Measurements from ENCODE around the gene SLC25A45. TPM values are rescaled to one million over a fixed set of nuclear protein-coding genes. Genes with fewer than 3 reads are reported as not detected.
A peak's percentile ranks its signal among the peaks of the same experiment; 100 is the strongest.
"Not testable (repeated sequence)": the region's sequence is repeated elsewhere in the genome, so short reads cannot be mapped to it uniquely, and the experiment has no call there.

SLC25A45 gene
- total RNA-seq, 2 experiments from 2014 or later, result 12.8 to 14.4 TPM

- no peak overlapping the region for H3K27ac Mint-ChIP-seq
- intact Hi-C loops (cut with micrococcal nuclease), result no loop called here
- POLR2A ChIA-PET, result interaction anchor here (1.0 to 1.3 kb wide), 2 partner anchors 17 to 148 kb away, joined by 3 read pairs; no protein-coding TSS in a partner anchor
- DNase-seq (no peak), ATAC-seq (no peak)
- CTCF ChIA-PET, result interaction anchor here (1.2 to 3.1 kb wide), 7 partner anchors 16 to 146 kb away, joined by 4 to 22 read pairs (median 4); partner anchors contain the start of genes CDC42EP2 and DPF2
- no peak for TF ChIP-seq CTCF (IDR thresholded peaks at IDR 0.05)
- H3K9me3 Mint-ChIP-seq, result no peaks in the 10 kb centered on the region
- no peak overlapping the region for H3K4me3 Mint-ChIP-seq
- peaks cover 13% of the 10 kb centered on the region for H3K4me1 Mint-ChIP-seq (ENCODE audit: low read depth)
- H3K27me3 Mint-ChIP-seq, result no peaks in the 10 kb centered on the region
- H3K36me3 Mint-ChIP-seq (ENCODE audit: low read depth), result peaks cover 26% of the 10 kb centered on the region
Measured at GRCh38 chr11:65351511-65351910, 30.9 kb downstream of the SLC25A45 start.

DNA sequence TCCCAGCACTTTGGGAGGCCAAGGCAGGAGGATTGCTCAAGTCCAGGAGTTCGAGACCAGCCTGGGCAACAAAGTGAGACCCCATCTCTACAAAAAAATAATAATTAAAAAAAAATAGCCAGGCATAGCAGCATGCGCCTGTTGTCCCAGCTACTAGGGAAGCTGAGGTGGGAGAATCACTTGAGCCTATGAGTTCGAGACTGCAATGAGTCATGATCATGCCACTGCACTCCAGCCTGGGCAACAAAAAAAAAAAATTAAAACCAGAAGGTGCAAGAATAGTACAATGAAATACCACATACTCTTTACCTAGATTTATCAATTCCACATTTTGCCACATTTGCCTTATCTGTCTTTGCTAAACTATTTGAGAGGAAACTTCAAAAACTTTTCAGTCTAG is 40.6 kb downstream of the SLC25A45 start:
- H3K36me3 Mint-ChIP-seq (ENCODE audit: low read depth), result peaks cover 50% of the 10 kb centered on the region

GRCh38 chr11:65340226-65340625 is 42.2 kb downstream of the SLC25A45 start:
- CTCF ChIA-PET, result interaction anchor here (1.0 to 3.4 kb wide), 4 partner anchors 11 to 26 kb away, joined by 3 to 23 read pairs (median 8); partner anchors contain the start of gene CDC42EP2
- H3K4me3 Mint-ChIP-seq, result no peak overlapping the region
- ATAC-seq (no peak), DNase-seq (no peak)
- peaks cover 23% of the 10 kb centered on the region for H3K4me1 Mint-ChIP-seq (ENCODE audit: low read depth)
- POLR2A ChIA-PET, result no interaction called here
- no peak for TF ChIP-seq CTCF (IDR thresholded peaks at IDR 0.05)
- intact Hi-C loops (cut with micrococcal nuclease), result no loop called here
- H3K36me3 Mint-ChIP-seq (ENCODE audit: low read depth), result peaks cover 45% of the 10 kb centered on the region
- H3K27me3 Mint-ChIP-seq, result no peaks in the 10 kb centered on the region
- H3K27ac Mint-ChIP-seq, result peak overlapping the region; percentile 39
- H3K9me3 Mint-ChIP-seq, result no peaks in the 10 kb centered on the region

More for the DNA sequence above, 40.6 kb downstream of the SLC25A45 start:
- Mint-ChIP-seq H3K27me3 (no peaks in the 10 kb centered on the region), H3K9me3 (no peaks in the 10 kb centered on the region), H3K27ac (no peak overlapping the region), H3K4me3 (no peak overlapping the region), H3K4me1 (ENCODE audit: low read depth) (peaks cover 17% of the 10 kb centered on the region)
- DNase-seq, result no peak
- ChIA-PET CTCF (interaction anchor here (0.6 to 1.6 kb wide), 4 partner anchors 11 to 222 kb away, joined by 3 to 6 read pairs (median 5); no protein-coding TSS in a partner anchor), POLR2A (interaction anchor here (1.3 kb wide), 1 partner anchor 11 kb away, joined by 5 read pairs; no protein-coding TSS in a partner anchor)
- intact Hi-C loops (cut with micrococcal nuclease), result no loop called here
- no peak for ATAC-seq
- TF ChIP-seq CTCF (IDR thresholded peaks at IDR 0.05), result no peak

GRCh38 chr11:65338676-65339075 is 43.8 kb downstream of the SLC25A45 start:
- DNase-seq (no peak), ATAC-seq (no peak)
- no peaks in the 10 kb centered on the region for H3K27me3 Mint-ChIP-seq
- peak overlapping the region; percentile 41 for H3K27ac Mint-ChIP-seq
- intact Hi-C loops (cut with micrococcal nuclease), result no loop called here
- no peak for TF ChIP-seq CTCF (IDR thresholded peaks at IDR 0.05)
- no peaks in the 10 kb centered on the region for H3K9me3 Mint-ChIP-seq
- ChIA-PET CTCF (interaction anchor here (1.2 to 3.4 kb wide), 5 partner anchors 9 to 24 kb away, joined by 3 to 23 read pairs (median 4); partner anchors contain the start of genes CDC42EP2 and TIGD3), POLR2A (interaction anchor here (0.7 to 2.1 kb wide), 3 partner anchors 15 to 120 kb away, joined by 3 to 6 read pairs (median 3); partner anchors contain the start of gene TIGD3)
- no peak overlapping the region for H3K4me3 Mint-ChIP-seq
- H3K4me1 Mint-ChIP-seq (ENCODE audit: low read depth), result peaks cover 30% of the 10 kb centered on the region
- peaks cover 36% of the 10 kb centered on the region for H3K36me3 Mint-ChIP-seq (ENCODE audit: low read depth)

GRCh38 chr11:65334696-65335295 is 47.6 kb downstream of the SLC25A45 start:
- H3K27me3 Mint-ChIP-seq, result no peaks in the 10 kb centered on the region
- CTCF ChIA-PET, result interaction anchor here (0.6 to 11.7 kb wide), 5 partner anchors 13 to 109 kb away, joined by 3 to 265 read pairs (median 5); partner anchors contain the start of gene CDC42EP2
- DNase-seq (no peak), ATAC-seq (no peak)
- TF ChIP-seq CTCF (IDR thresholded peaks at IDR 0.05), result no peak
- no peaks in the 10 kb centered on the region for H3K9me3 Mint-ChIP-seq
- intact Hi-C loops (cut with micrococcal nuclease), result no loop called here
- peak overlapping the region; percentile 83 for H3K27ac Mint-ChIP-seq
- peaks cover 32% of the 10 kb centered on the region for H3K4me1 Mint-ChIP-seq (ENCODE audit: low read depth)
- peak overlapping the region; percentile 88 for H3K4me3 Mint-ChIP-seq
- POLR2A ChIA-PET, result interaction anchor here (0.7 to 4.0 kb wide), 8 partner anchors 14 to 200 kb away, joined by 3 to 17 read pairs (median 3); partner anchors contain the start of genes NEAT1, POLA2 and SYVN1
- peaks cover 18% of the 10 kb centered on the region for H3K36me3 Mint-ChIP-seq (ENCODE audit: low read depth)

DNA sequence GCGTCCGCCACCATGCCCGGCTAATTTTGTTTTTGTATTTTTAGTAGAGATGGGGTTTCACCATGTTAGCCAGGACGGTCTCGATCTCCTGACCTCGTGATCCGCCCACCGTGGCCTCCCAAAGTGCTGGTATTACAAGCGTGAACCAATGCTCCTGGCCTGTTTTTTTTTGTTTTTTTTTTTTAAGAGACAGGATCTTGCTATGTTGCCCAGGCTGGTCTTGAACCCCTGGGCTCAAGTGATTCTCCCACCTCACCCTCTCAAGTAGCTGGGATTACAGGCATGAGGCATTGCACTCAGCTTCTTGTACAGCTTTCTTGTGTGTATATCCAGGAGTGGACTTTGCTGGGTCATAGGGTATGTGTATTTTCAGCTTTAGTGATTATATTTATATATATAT is 49.9 kb downstream of the SLC25A45 start:
- H3K4me3 Mint-ChIP-seq; H3K9me3 Mint-ChIP-seq; ATAC-seq; H3K27me3 Mint-ChIP-seq; DNase-seq; H3K27ac Mint-ChIP-seq; intact Hi-C loops (cut with micrococcal nuclease): not testable (repeated sequence)
- Mint-ChIP-seq H3K36me3 (ENCODE audit: low read depth) (peaks cover 11% of the 10 kb centered on the region), H3K4me1 (ENCODE audit: low read depth) (peaks cover 20% of the 10 kb centered on the region)
- ChIA-PET CTCF (interaction anchor here (0.7 to 11.7 kb wide), 9 partner anchors 18 to 222 kb away, joined by 3 to 265 read pairs (median 6); partner anchors contain the start of genes CDC42EP2, POLA2 and TM7SF2), POLR2A (interaction anchor here (0.6 to 4.0 kb wide), 6 partner anchors 12 to 172 kb away, joined by 3 to 17 read pairs (median 5); partner anchors contain the start of genes MALAT1 and POLA2)
